SK-N-MC (cell line): ENCODE results near the gene RNF126.
A peak's percentile ranks its signal among the peaks of the same experiment; 100 is the strongest.

Source experiments
- DNase-seq: peaks from one replicate; pipeline ENCODE4 v3.0.0-alpha.2; 2011; ENCODE audit warnings: low read depth, low spot score
- H3K27ac ChIP-seq: fragments of 200-600 bp; sonication (generic); 2 replicates; pipeline ENCODE4 v1.5.1; 2016; ENCODE audit warnings: mixed run types
- H3K36me3 ChIP-seq: fragments of 200-600 bp; sonication (generic); 2 replicates; pipeline ENCODE4 v1.6.1; 2017; ENCODE audit warnings: antibody characterized with exemption, low read length, mixed read lengths; ENCODE audit not compliant: insufficient read depth
- H3K4me3 ChIP-seq: fragments of 200-600 bp; sonication (generic); 2 replicates; pipeline ENCODE4 v1.5.1; 2016
- H3K9ac ChIP-seq: fragments of 200-600 bp; sonication (generic); 2 replicates; pipeline ENCODE4 v1.8.0; 2017; ENCODE audit warnings: mixed run types, mixed read lengths; ENCODE audit not compliant: insufficient read length
- H3K9me3 ChIP-seq: fragments of 200-600 bp; sonication (generic); 2 replicates; pipeline ENCODE4 v1.6.1; 2017; ENCODE audit warnings: low read depth, mild to moderate bottlenecking, antibody characterized with exemption, low read length, moderate library complexity, mixed read lengths
- EZH2 ChIP-seq: fragments of 200-600 bp; sonication (generic); IDR thresholded peaks from one replicate; pipeline ENCODE4 v1.6.1; 2017; ENCODE audit warnings: antibody characterized with exemption
- FOXP2 ChIP-seq: optimal IDR thresholded peaks from 2 replicates; pipeline ENCODE3; 2011; ENCODE audit warnings: mild to moderate bottlenecking, moderate library complexity; ENCODE audit not compliant: insufficient read depth; ENCODE audit errors: extremely low read length, control extremely low read depth
- POLR2AphosphoS5 ChIP-seq: IDR thresholded peaks from 2 replicates; pipeline ENCODE4 v1.6.1; 2012; ENCODE audit warnings: mild to moderate bottlenecking, low read depth, low read length, borderline replicate concordance

The RNF126 gene

DNA sequence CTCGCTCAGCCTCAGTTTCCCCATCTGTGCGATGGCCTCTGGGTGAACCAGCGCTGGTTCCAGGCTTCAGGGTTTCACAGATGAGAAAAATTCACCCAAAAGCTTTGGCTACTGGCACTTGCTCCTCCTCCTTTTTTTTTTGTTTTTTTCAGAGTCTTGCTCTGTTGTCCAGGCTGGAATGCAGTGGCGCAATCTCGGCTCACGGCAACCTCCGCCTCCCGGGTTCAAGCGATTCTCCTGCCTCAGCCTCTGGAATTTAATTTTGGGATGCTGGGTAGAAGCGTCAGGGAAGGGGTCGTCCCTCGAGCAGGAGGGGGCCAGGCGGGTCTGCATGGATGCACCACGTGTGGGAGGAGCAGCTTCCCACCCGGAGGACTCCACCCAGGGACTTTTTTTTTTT, 25.2 kb upstream of the RNF126 start:
- H3K9ac ChIP-seq = no peak overlapping the region
- TF ChIP-seq EZH2 (no peak), FOXP2 (no peak)
- no peaks in the 10 kb centered on the region for H3K9me3 ChIP-seq
- DNase-seq = no peak
- H3K4me3 ChIP-seq = no peak overlapping the region
- no peaks in the 10 kb centered on the region for H3K36me3 ChIP-seq
- no peak overlapping the region for H3K27ac ChIP-seq

DNA sequence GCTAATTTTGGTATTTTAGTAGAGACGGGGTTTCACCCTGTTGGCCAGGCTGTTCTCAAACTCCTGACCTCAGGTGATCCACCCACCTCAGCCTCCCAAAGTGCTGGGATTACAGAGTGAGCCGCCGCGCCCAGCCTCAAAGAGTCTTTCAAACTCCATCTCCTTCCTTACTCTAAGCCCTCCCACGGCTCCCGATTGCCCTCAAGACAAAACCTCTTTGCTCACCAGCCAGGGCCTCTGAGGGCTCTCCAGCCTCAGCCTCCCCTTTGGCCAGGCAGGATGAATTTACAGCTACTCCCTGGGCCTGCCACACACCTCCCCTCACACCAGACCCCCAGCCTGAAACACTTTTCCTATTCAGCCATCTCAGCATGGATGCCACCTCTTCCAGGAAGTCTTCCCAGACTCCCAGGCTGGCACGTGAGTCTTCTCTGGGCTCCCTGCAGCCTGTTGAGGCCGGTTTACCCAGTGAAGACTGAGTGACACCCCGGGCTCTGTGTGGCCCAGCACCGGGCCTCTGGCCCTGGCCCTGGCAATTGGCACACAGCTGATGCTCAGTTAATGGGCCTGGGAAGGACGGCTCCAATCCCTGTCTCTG, 24.7 kb upstream of the RNF126 start:
- no peak for TF ChIP-seq POLR2AphosphoS5
- no peak for TF ChIP-seq EZH2
- no peak for TF ChIP-seq FOXP2
- DNase-seq = no peak
- no peaks in the 10 kb centered on the region for H3K36me3 ChIP-seq
- H3K4me3 ChIP-seq = no peak overlapping the region
- no peaks in the 10 kb centered on the region for H3K9me3 ChIP-seq
- H3K27ac ChIP-seq = no peak overlapping the region
- no peak overlapping the region for H3K9ac ChIP-seq

DNA sequence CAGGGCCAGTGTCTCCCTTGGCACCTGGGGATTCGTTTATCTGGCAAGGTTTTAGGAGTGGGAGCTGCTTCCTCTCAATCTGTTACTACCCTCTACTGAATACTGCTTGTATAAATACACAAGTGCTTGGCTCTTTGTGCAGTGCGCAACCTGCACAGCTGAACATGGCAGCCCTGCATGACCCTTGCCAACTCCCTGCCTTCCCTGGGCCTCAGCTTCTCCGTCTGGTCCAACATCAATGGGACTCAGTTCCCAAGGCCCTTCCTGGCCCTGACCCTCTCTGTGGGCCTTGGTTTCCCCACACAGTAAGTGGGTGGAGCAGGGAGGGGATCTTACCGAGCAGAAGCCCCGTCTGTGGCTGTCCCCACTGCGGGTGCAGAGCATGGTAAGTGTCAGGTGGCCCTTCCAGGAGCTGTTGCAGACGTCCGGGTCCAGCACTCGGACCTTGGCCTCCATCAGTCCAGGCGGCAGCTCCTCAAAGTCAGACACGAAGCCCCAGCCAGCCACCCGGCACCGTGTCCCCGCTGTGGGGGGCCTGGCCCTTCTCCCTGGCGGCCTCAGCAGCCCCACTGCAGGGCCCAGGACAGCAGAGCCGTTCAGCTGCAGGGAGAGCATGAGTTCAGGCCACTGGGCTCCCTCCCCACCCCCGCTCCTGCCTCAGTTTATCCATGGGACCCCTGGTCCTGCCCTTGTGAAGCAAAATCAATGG, 23.7 kb upstream of the RNF126 start:
- H3K4me3 ChIP-seq = no peak overlapping the region
- no peaks in the 10 kb centered on the region for H3K9me3 ChIP-seq
- no peak overlapping the region for H3K27ac ChIP-seq
- TF ChIP-seq POLR2AphosphoS5 = no peak
- TF ChIP-seq FOXP2 = no peak
- TF ChIP-seq EZH2 = no peak
- H3K36me3 ChIP-seq = no peaks in the 10 kb centered on the region
- DNase-seq = no peak
- no peak overlapping the region for H3K9ac ChIP-seq

DNA sequence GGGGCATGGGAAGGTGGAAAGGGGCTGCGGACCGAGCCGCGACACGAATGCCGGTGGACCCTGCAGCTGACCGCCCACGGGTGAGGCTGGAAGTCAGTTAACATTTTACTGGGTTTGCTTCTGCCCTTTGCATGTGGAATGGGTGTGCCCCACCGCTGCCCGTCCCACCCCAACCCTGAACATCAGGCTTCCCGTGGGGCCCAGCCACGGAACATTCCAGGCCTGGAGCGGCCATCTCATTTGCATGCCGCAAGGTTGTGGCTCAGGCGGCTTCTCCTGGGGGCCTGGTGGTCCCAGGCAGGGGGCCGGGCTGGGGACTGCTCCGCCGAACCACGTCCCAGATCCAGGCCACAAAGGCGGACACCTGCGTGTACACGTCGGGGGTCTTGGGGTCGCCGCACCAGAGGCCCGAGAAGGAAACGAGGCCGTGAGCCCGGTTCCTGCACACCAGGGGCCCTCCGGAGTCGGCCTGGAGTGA, 22.5 kb upstream of the RNF126 start:
- Histone ChIP-seq H3K4me3 (no peak overlapping the region), H3K36me3 (no peaks in the 10 kb centered on the region), H3K9ac (no peak overlapping the region), H3K27ac (no peak overlapping the region), H3K9me3 (no peaks in the 10 kb centered on the region)
- no peak for TF ChIP-seq POLR2AphosphoS5
- no peak for TF ChIP-seq FOXP2
- no peak for TF ChIP-seq EZH2
- no peak for DNase-seq

DNA sequence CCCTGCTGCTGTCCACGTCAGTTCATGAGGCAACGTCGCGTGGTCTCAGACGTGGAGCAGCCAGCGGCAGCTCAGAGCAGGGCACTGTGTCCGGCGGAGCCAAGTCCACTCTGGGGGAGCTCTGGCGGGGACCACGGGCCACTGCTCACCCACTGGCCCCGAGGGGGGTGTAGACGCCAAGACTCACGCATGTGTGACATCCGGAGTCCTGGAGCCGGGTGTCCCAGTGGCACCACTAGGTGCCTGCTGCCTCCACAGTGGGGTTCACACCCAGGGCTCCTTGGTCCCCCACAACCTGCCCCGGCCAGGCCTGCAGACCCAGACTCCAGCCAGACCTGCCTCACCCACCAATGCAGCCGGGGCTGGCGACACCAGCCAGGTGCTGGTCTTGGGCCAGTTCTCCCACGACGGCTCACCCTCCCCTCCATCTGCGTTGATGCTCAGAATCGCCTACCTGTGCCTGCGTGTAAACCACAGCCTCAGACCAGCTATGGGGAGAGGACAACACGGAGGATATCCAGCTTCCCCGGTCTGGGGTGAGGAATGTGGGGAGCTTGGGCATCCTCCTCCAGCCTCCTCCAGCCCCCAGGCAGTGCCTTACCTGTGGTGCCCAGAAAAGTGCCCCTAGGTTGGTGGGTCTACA, 19.8 kb upstream of the RNF126 start:
- no peak for DNase-seq
- TF ChIP-seq EZH2 (no peak), FOXP2 (no peak), POLR2AphosphoS5 (no peak)
- H3K9ac ChIP-seq = no peak overlapping the region
- no peaks in the 10 kb centered on the region for H3K9me3 ChIP-seq
- no peak overlapping the region for H3K4me3 ChIP-seq
- no peak overlapping the region for H3K27ac ChIP-seq
- no peaks in the 10 kb centered on the region for H3K36me3 ChIP-seq

DNA sequence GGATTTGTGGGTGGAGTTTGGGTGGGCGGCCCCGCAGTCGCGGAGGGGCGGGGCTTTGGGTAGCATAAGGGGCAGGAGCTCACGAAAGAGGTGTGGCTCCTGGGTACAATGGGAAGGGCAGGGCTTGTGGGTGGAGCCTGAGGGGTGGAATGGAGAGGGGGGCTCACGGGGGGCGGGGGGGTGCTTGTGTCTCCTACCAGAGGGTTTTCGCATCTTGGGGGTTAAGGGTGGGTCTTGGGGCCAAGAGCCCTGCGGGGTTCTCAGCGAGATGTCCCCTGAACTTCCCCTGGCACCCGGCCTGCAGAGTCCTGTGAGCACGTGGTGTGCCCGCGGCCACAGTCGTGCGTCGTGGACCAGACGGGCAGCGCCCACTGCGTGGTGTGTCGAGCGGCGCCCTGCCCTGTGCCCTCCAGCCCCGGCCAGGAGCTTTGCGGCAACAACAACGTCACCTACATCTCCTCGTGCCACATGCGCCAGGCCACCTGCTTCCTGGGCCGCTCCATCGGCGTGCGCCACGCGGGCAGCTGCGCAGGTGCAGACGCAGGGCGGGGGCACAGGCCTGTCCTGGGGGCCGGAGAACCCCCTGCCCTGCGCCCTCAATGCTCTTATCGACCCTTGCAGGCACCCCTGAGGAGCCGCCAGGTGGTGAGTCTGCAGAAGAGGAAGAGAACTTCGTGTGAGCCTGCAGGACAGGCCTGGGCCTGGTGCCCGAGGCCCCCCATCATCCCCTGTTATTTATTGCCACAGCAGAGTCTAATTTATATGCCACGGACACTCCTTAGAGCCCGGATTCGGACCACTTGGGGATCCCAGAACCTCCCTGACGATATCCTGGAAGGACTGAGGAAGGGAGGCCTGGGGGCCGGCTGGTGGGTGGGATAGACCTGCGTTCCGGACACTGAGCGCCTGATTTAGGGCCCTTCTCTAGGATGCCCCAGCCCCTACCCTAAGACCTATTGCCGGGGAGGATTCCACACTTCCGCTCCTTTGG, 18.3 kb upstream of the RNF126 start:
- DNase-seq = no peak
- Histone ChIP-seq H3K27ac (peak overlapping the region; percentile 95), H3K9me3 (no peaks in the 10 kb centered on the region), H3K36me3 (no peaks in the 10 kb centered on the region), H3K9ac (peak overlapping the region; percentile 68), H3K4me3 (peak overlapping the region; percentile 78)
- TF ChIP-seq EZH2 (no peak), FOXP2 (no peak), POLR2AphosphoS5 (no peak)

DNA sequence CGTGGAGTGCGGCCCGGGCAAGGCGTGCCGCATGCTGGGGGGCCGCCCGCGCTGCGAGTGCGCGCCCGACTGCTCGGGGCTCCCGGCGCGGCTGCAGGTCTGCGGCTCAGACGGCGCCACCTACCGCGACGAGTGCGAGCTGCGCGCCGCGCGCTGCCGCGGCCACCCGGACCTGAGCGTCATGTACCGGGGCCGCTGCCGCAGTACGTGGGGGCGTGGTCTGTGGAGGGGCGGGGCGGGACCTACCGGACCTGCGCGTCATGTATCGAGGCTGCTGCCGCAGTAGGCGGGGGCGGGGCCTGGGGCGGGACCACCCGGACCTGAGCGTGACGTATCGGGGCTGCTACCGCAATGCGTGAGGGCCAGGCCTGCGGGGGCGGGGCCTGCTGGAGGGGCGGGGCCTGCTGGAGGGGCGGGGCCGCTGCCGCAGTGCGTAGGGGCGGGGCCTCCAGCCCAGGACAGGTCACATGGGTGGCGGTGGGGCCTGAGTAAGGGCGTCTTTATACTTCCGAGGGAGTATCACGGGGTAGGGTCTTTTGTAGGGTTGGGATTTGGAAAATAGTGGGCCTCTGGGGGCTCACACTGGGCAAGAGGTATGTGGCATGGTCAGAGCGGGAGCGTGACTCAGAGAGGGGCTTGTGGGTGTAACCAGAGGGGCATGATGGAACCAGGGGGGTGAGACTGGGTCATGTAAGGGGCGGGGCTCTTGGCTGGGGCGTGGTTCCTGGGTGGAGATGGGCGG, 17.4 kb upstream of the RNF126 start:
- Histone ChIP-seq H3K9me3 (no peaks in the 10 kb centered on the region), H3K9ac (peak overlapping the region; percentile 90), H3K27ac (peak overlapping the region; percentile 95), H3K36me3 (no peaks in the 10 kb centered on the region), H3K4me3 (peak overlapping the region; percentile 88)
- DNase-seq = peak; percentile 88
- TF ChIP-seq POLR2AphosphoS5 (peak; percentile 70), EZH2 (no peak), FOXP2 (no peak)
